IPS-NIHi11 (cell line): ENCODE data around the gene GTF3C1.

ENCODE experiments used
- DNase-seq: peaks from one replicate; pipeline ENCODE4 v3.0.0; 2012; ENCODE audit warnings: mixed read lengths, low spot score

Gene GTF3C1

GRCh38 chr16:27485811-27486210 is 63.9 kb downstream of the GTF3C1 start:
- no peak for DNase-seq

GRCh38 chr16:27485126-27485525 is 64.6 kb downstream of the GTF3C1 start:
- no peak for DNase-seq

GRCh38 chr16:27483624-27484023 is 66.1 kb downstream of the GTF3C1 start:
- no peak for DNase-seq

- DNase-seq: no peak
These were observed 66.7 kb downstream of the GTF3C1 start for GRCh38 chr16:27483088-27483437.

- DNase-seq: no peak
These were observed 67.2 kb downstream of the GTF3C1 start for GRCh38 chr16:27482397-27483087.

- no peak for DNase-seq
These were observed 68.3 kb downstream of the GTF3C1 start for GRCh38 chr16:27481282-27481934.

GRCh38 chr16:27480761-27481160 is 69.0 kb downstream of the GTF3C1 start:
- no peak for DNase-seq

- no peak for DNase-seq
These were observed 73.5 kb downstream of the GTF3C1 start for GRCh38 chr16:27476240-27476639.

- DNase-seq: no peak
These were observed 74.2 kb downstream of the GTF3C1 start for GRCh38 chr16:27475561-27475960.

GRCh38 chr16:27474921-27475320 is 74.8 kb downstream of the GTF3C1 start:
- DNase-seq: no peak

- DNase-seq: no peak
These were observed 75.7 kb downstream of the GTF3C1 start for GRCh38 chr16:27474041-27474440.

GRCh38 chr16:27473101-27473900 is 76.4 kb downstream of the GTF3C1 start:
- DNase-seq: no peak

GRCh38 chr16:27472091-27473020 is 77.4 kb downstream of the GTF3C1 start:
- no peak for DNase-seq

GRCh38 chr16:27471661-27472060 is 78.1 kb downstream of the GTF3C1 start:
- DNase-seq: no peak

- no peak for DNase-seq
These were observed 78.9 kb downstream of the GTF3C1 start for GRCh38 chr16:27470567-27471431.

GRCh38 chr16:27468941-27469531 is 80.7 kb downstream of the GTF3C1 start:
- no peak for DNase-seq

GRCh38 chr16:27465483-27465879 is 84.2 kb downstream of the GTF3C1 start:
- no peak for DNase-seq

GRCh38 chr16:27464626-27465482 is 84.9 kb downstream of the GTF3C1 start:
- DNase-seq: no peak

- no peak for DNase-seq
These were observed 85.7 kb downstream of the GTF3C1 start for GRCh38 chr16:27463741-27464591.
